Activated naive CD8-positive, alpha-beta T cell (primary cell): ENCODE measurements around the gene KRT74.

Experiments
- H3K27ac Mint-ChIP-seq: one replicate; pipeline ENCODE4 v1.8.0; 2021; ENCODE audit warnings: mixed read lengths
- H3K27me3 Mint-ChIP-seq: one replicate; pipeline ENCODE4 v1.8.0; 2021; ENCODE audit warnings: mixed read lengths
- H3K36me3 Mint-ChIP-seq: one replicate; pipeline ENCODE4 v1.8.0; 2021; ENCODE audit warnings: mixed read lengths
- H3K4me1 Mint-ChIP-seq: one replicate; pipeline ENCODE4 v1.8.0; 2021; ENCODE audit warnings: low read depth, mixed read lengths
- H3K4me3 Mint-ChIP-seq: one replicate; pipeline ENCODE4 v1.8.0; 2021; ENCODE audit warnings: mild to moderate bottlenecking, mixed read lengths
- H3K9me3 Mint-ChIP-seq: one replicate; pipeline ENCODE4 v1.8.0; 2021; ENCODE audit warnings: low read depth, mixed read lengths

KRT74 gene

DNA sequence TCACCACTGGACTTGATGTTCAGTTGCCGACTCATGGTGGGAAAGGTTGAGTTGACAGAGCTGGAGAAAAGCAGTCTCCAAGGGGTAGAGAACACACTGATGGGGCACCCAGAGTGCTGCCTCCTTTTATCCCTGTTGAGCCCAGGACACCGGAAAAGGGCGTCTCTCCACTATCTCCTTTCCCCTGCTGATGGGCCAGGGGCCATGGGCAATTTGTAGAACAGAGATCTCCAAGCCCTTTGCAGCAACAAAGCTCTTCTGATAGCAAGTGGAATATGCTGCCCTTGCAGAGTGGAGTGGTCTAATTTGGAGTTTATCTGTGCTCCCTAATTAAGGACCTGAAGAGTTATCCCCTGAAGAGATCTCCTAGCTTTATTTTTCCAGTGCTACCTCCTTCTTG, at the start of gene KRT74:
Gene KRT74 (minus strand): TSS at position 101 of the 400 bp plus-strand sequence. CDS start 66 bp downstream, at position 35.
- Mint-ChIP-seq H3K27me3 (no peaks in the 10 kb centered on the region), H3K4me3 (no peak within 1 kb of the TSS), H3K9me3 (no peaks in the 10 kb centered on the region), H3K27ac (no peak within 1 kb of the TSS), H3K4me1 (peaks cover 2% of the 10 kb centered on the region), H3K36me3 (no peaks in the 10 kb centered on the region)

DNA sequence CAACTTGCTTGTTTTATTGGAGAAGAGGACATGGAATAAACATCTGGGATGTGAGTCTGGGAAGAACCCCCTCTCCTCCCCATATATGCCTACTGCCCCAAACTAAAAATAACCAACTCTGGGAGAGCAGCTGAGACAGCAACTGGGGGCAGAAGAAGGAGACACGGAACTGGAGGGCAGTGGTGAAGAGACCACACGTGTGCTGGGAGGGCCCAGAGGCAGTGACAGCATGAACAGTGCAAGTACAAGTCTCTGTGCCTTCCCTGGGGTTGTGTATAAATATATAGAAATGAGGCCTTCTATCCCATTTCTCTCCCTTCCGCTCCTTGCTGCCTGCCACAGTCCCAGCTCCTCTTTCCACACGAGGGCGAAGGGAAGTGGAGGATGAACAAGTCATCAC, 48.7 kb upstream of the KRT74 start:
- H3K27me3 Mint-ChIP-seq = no peaks in the 10 kb centered on the region
- peaks cover 3% of the 10 kb centered on the region for H3K36me3 Mint-ChIP-seq
- H3K4me3 Mint-ChIP-seq = no peak overlapping the region
- H3K4me1 Mint-ChIP-seq = peaks cover 76% of the 10 kb centered on the region
- H3K27ac Mint-ChIP-seq = no peak overlapping the region
- no peaks in the 10 kb centered on the region for H3K9me3 Mint-ChIP-seq

DNA sequence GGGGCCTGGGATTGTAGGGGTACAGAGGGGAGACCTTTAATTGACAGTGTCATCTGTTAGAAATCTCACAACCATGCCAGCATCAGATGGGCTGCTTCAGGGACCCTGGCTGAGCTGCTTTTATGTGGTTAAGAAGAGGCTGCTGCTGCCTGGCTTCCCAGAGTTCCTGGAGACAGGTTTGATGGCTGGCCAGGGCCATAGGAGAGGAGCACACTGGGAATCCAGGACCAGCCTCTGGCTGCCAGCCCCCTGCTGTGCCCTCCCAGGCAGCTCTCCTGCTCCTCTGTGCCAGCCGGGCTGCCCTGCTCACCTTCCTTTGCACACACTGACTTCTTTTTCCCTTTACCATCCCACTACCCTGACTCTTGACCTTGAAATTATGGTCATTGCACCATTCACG, 45.2 kb upstream of the KRT74 start:
- no peak overlapping the region for H3K4me3 Mint-ChIP-seq
- H3K27ac Mint-ChIP-seq = peak overlapping the region; percentile 2
- H3K36me3 Mint-ChIP-seq = peaks cover 3% of the 10 kb centered on the region
- peaks cover 80% of the 10 kb centered on the region for H3K4me1 Mint-ChIP-seq
- no peaks in the 10 kb centered on the region for H3K9me3 Mint-ChIP-seq
- no peaks in the 10 kb centered on the region for H3K27me3 Mint-ChIP-seq

DNA sequence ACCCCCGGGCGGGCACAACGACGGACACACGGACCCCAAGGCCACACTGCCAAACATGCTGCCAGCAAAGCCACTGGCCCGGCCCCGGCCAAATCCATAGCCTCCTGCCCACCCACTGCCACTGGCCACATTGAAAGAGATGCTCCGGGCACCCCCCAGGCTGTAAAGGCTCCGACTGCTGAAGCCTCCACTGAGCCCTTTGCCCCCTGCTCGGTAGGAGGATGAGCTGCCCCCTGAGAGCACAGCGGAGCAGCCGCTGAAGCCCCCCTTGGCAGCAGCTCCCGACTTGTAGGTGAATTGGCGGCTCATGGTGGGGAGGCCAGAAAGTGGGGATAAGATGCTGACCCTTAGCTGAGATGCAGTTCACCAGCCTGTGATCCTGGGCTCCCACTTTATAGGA, 44.6 kb upstream of the KRT74 start, which contains the start of gene KRT73:
Gene KRT73 (minus strand): TSS at position 344 of the 400 bp plus-strand sequence. CDS start 35 bp downstream, at position 309.
- Mint-ChIP-seq H3K36me3 (peaks cover 3% of the 10 kb centered on the region), H3K27ac (peak within 1 kb of the TSS; percentile 98), H3K4me1 (peaks cover 85% of the 10 kb centered on the region), H3K4me3 (no peak within 1 kb of the TSS), H3K9me3 (no peaks in the 10 kb centered on the region), H3K27me3 (no peaks in the 10 kb centered on the region)

DNA sequence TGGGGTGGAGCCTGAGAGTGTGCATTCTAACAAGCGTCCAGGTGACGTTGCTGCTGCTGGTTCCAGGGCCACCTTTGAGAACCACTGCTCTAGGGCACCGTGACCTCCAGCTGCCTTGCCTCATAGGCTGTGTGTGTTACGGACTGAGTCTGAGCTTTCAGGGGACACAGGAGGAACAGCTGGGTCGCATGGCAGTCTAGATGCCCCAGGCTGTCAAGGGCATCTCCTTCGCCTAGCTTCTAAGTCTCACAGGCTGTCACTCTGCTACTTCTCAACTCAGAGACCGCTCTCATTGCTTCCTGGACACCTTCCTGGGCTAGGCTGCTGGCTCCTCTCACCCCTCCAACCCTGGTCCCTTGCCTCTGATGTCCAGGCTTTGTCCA, 43.8 kb upstream of the KRT74 start:
- Mint-ChIP-seq H3K27ac (peak overlapping the region; percentile 98), H3K4me1 (peaks cover 89% of the 10 kb centered on the region), H3K9me3 (no peaks in the 10 kb centered on the region), H3K4me3 (no peak overlapping the region), H3K27me3 (no peaks in the 10 kb centered on the region), H3K36me3 (peaks cover 3% of the 10 kb centered on the region)

DNA sequence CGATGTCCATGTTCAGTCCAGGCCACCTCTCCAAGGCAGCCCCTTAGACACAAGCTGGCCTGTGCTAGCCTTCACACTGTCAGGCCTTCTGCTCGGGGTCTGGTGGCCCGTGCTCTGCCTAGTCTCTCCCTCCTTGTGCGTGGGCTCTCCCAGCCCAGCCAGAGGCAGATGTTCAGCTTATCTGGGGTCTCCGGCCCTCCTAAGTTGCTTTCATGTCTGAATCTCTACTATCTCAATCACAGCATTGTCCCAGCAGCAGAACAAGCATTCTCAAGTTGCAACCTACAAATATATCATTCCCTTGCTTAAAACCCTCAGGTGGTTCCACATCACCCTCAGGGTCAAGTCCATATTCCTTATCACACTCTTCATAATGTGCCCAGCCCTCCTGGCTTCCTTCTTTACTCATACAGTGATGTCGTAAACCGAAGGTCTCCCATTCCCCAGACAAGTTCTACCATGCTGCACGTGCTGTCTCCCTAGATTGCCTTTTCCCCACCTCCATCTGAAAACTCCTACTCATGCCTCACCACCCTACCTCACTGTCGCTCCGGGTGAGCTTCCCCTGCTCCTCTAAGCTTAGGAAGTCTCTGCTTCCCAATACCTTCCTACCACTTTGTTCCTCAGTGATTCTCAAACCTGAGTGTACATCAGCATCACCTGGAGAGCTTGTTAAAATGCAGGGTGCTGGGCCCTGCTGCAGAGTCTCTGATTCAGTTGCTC, 43.2 kb upstream of the KRT74 start:
- H3K4me1 Mint-ChIP-seq = peaks cover 93% of the 10 kb centered on the region
- H3K27ac Mint-ChIP-seq = peak overlapping the region; percentile 98

DNA sequence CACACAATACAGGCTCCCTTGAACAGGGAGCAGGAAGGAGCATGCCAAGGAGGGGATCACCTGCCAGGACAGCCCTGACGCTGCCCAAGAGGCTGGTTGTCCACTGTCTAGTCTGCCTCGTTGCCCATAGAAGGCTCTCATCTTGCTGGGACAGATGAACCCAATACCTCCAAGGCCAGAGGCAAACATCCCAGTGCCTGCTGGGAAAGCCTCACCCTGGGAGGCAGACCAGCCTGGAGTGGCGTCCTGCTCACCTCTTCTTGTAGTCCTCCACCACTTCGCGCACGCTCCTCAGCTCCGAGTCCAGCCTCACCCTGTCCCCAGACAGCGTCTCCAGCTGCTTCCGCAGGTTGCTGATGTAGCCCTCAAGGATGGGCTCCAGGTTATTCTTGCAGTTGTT, 42.3 kb upstream of the KRT74 start:
- Mint-ChIP-seq H3K4me3 (peak overlapping the region; percentile 62), H3K4me1 (peaks cover 92% of the 10 kb centered on the region)

More for the DNA sequence above, 43.2 kb upstream of the KRT74 start:
- Mint-ChIP-seq H3K36me3 (peaks cover 3% of the 10 kb centered on the region), H3K4me3 (peak overlapping the region; percentile 9), H3K9me3 (no peaks in the 10 kb centered on the region), H3K27me3 (no peaks in the 10 kb centered on the region)

DNA sequence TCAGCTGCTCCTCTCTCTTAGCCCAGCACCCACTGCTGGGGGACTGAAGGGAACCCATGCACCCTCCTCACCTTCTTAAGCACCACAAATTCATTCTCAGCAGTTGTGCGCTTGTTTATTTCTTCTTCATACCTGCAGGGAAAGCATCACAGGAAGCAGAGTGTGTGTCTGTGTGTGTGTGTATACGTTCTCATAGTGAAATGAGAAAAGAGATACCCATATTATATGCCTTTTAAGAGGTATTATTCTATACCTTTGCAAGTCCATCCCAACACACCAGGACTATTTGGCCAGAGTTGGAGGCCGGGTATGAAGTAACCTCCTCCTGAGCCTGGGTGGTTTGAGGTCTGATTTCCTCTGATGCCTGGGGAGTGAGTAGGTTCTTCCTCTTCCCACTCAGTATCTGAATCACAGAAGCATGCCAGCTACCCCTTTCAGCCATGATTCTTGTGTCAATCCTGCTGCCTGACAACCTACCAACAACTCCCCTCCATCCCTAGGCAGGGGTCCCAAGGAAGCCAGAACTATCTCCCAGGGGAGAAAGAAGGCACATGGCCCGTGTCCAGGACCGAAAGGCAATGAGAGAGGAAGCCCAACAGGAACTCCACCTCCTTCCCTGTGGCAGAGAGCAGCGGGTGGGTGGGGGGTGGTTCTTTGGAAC, 41.7 kb upstream of the KRT74 start:
- Mint-ChIP-seq H3K36me3 (no peaks in the 10 kb centered on the region), H3K4me3 (peak overlapping the region; percentile 62), H3K9me3 (no peaks in the 10 kb centered on the region), H3K4me1 (peaks cover 92% of the 10 kb centered on the region), H3K27me3 (no peaks in the 10 kb centered on the region), H3K27ac (peak overlapping the region; percentile 98)

More for the DNA sequence above, 42.3 kb upstream of the KRT74 start:
- Mint-ChIP-seq H3K27me3 (no peaks in the 10 kb centered on the region), H3K27ac (peak overlapping the region; percentile 98), H3K36me3 (peaks cover 3% of the 10 kb centered on the region), H3K9me3 (no peaks in the 10 kb centered on the region)

DNA sequence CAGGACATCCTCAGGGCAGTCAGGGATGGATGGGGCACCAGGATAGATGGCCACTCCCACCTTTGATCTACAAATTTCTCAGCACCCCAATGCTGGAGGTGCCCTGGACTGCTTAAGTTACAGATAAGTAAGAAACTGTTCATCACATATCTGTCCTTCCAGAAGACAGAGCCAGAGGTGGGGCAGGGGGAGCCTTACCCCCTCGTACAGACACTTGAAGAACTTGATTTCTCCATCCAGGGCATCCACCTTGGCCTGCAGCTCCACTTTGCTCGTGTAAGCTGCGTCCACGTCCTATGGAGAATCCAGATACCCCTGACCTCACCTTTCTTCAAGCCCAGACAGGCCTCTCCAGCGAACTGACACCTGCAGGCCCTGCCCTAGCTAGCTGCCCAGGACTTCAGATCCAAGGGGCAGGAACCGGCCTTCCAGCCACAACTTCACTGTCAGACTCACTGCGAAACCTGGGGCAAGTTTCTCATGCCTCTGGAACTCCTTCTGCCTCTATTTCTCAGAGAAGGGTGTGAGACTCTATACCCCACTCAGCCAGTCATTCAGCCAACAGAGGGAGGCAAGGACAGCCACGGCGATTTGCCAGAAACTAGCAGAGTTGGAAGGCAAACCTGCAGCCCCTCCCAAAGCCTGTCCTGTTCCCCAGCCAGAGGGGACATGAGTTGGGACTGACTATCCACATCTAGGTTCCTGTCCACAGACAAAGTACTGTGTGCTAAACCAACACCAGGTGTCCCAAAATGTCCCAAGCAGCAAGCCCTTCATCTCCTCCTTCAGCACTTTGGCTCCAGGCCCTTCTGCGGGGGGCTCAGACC, 41.0 kb upstream of the KRT74 start:
- Mint-ChIP-seq H3K9me3 (no peaks in the 10 kb centered on the region), H3K4me1 (peaks cover 94% of the 10 kb centered on the region), H3K36me3 (no peaks in the 10 kb centered on the region), H3K27ac (peak overlapping the region; percentile 98), H3K4me3 (peak overlapping the region; percentile 62), H3K27me3 (no peaks in the 10 kb centered on the region)

DNA sequence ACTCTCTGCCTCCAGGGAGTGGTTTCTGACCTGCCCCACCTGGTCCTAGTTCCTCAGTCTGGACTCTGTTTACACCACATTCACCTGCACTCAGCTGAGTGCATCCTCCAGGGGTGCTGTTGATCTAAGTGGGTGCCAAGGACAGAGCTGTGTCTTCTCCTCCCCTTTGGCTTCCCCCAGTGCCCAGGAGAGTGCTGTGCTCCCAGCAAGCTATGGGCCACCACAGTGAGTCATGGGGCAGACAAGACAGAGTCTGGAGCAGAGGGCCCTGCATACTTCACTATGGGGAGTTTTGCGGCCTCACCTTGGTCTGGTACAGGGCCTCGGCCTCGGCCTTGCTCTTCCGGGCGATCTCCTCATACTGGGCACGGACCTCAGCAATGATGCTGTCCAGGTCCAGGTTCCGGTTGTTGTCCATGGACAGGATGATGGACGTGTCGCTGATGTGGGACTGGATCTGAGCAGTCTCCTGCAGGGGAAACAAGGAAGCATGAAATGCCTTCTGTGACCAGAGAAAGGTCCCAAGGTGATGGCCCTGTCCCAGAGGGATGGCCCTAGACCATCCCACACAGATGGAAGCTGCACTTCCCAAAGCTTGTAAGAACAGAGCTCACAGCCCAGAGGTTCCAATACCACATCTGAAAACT, 39.9 kb upstream of the KRT74 start:
- Mint-ChIP-seq H3K27me3 (no peaks in the 10 kb centered on the region), H3K4me3 (peak overlapping the region; percentile 40)

DNA sequence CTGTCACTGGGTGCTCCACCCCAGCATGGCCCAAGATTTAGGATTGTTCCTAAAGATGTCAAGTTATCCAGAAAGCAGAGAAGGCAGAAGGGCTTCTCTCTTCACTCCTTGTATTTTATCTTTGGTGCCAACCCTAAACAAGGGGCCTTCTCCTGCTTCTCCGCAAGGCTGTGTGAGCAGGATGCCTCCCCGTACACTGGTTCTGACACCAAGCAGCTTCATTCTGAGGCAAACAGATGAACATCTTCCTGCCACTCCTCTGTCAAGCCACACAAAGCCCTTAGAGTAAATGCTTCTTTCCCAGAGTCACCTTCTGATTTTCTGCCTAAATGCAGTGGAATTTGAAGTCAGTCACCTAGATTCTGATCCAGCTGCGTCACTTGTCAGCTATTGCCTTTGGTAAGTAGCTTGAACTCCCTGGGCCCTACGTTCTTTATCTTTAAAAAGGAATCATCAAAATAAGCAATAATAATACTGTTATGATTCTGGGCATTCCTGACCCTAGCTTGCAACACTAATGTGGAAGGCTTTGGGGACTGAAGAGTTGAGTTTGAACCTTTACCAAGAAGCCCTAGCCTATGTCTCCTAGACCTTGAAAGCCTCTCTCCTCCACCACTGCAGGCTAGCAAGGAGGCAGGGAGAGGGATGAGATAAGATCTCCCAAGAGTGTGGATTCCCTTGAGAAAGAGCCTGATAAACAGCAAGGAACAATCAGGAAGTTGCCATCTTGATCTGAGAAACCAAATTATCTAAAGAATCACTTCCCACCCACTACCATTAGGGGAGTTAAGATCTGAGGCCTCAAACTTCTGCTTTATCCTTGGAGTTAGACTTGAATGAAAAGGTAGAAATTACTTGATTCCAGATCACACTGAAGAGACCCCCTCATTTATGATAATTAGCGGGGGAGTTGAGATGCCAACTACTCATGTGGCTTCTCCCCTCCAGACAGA, 39.1 kb upstream of the KRT74 start:
- no peaks in the 10 kb centered on the region for H3K36me3 Mint-ChIP-seq
- H3K9me3 Mint-ChIP-seq = no peaks in the 10 kb centered on the region
- peak overlapping the region; percentile 70 for H3K4me3 Mint-ChIP-seq
- H3K27me3 Mint-ChIP-seq = no peaks in the 10 kb centered on the region
- H3K27ac Mint-ChIP-seq = peak overlapping the region; percentile 86
- H3K4me1 Mint-ChIP-seq = peaks cover 98% of the 10 kb centered on the region

More for the DNA sequence above, 39.9 kb upstream of the KRT74 start:
- Mint-ChIP-seq H3K9me3 (no peaks in the 10 kb centered on the region), H3K4me1 (peaks cover 94% of the 10 kb centered on the region), H3K36me3 (no peaks in the 10 kb centered on the region), H3K27ac (peak overlapping the region; percentile 86)

DNA sequence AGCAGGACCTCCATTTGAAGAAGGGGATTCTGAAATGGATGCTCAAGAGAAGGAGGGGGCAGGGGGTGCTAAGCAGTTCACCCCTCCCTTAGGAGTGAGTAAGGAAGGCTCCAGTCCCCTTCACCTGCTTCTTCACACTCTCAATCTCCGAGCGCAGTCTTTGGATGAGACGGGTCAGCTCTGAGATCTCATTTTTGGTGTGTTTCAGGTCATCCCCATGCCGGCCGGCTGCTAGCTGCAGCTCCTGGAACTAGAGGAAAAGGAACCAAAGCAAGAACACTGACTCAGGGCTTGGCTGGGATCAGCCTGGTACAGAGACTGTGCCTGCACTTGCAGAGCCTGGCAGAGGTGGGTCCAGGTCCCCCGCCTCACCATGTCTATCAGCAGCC, 37.4 kb upstream of the KRT74 start:
- peak overlapping the region; percentile 86 for H3K27ac Mint-ChIP-seq
- H3K9me3 Mint-ChIP-seq = no peaks in the 10 kb centered on the region
- peaks cover 4% of the 10 kb centered on the region for H3K36me3 Mint-ChIP-seq
- no peaks in the 10 kb centered on the region for H3K27me3 Mint-ChIP-seq
- peak overlapping the region; percentile 75 for H3K4me3 Mint-ChIP-seq
- H3K4me1 Mint-ChIP-seq = peaks cover 98% of the 10 kb centered on the region

DNA sequence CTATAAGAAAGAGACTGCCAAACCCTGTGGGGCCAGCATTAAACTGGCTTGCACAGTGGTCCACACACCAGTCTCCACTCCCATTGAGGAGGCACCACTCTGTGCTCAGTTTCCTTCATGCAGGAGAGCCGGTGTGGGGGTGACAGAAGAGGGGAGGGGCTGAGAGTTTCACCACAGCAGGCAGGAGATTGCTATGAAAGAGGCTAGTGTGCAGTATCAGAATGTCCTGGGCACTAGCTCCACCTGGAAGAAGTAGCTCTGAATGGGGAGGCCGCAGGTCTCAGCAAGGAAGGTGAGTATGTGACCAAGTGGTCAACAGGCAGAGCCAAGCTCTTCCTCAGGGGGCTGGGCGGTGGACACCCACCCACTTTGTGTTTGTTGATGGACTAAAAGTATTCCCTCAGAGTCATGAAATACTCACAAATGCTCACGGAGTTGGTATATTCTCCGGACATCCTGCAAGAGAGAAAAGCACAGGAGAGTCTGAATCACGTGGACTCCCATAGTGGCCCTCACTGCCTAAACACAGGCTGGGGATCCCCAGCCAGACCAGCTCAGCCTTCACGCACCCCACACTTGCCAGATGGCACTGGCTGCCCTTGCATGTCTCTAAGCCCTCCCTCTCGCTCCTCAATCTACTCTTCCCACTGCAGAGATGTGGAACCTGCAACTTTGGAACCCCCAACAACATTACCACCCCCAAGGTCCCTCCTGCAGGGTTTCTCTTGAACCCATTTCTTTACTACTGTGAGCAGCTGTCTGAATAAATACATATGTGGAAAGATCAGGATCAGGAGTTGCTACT, 35.4 kb upstream of the KRT74 start:
- no peaks in the 10 kb centered on the region for H3K27me3 Mint-ChIP-seq
- peaks cover 97% of the 10 kb centered on the region for H3K4me1 Mint-ChIP-seq
- H3K27ac Mint-ChIP-seq = peak overlapping the region; percentile 70
- H3K4me3 Mint-ChIP-seq = peak overlapping the region; percentile 44
- no peaks in the 10 kb centered on the region for H3K9me3 Mint-ChIP-seq
- peaks cover 4% of the 10 kb centered on the region for H3K36me3 Mint-ChIP-seq
